HG02970 (cell line): ENCODE data around the gene EGR1.
"Not testable (repeated sequence)": the region's sequence is repeated elsewhere in the genome, so short reads cannot be mapped to it uniquely, and the experiment has no call there.

Source experiments
- ATAC-seq: cut with Tn5 transposase; IDR thresholded peaks from one replicate; pipeline ENCODE4 v1.9.1; 2021; ENCODE audit warnings: mild to moderate bottlenecking, moderate library complexity, moderate number of reproducible peaks; ENCODE audit not compliant: unreplicated experiment, low FRiP score

EGR1 gene

GRCh38 chr5:138504799-138505198 is 39.5 kb downstream of the EGR1 start:
- no peak for ATAC-seq

DNA sequence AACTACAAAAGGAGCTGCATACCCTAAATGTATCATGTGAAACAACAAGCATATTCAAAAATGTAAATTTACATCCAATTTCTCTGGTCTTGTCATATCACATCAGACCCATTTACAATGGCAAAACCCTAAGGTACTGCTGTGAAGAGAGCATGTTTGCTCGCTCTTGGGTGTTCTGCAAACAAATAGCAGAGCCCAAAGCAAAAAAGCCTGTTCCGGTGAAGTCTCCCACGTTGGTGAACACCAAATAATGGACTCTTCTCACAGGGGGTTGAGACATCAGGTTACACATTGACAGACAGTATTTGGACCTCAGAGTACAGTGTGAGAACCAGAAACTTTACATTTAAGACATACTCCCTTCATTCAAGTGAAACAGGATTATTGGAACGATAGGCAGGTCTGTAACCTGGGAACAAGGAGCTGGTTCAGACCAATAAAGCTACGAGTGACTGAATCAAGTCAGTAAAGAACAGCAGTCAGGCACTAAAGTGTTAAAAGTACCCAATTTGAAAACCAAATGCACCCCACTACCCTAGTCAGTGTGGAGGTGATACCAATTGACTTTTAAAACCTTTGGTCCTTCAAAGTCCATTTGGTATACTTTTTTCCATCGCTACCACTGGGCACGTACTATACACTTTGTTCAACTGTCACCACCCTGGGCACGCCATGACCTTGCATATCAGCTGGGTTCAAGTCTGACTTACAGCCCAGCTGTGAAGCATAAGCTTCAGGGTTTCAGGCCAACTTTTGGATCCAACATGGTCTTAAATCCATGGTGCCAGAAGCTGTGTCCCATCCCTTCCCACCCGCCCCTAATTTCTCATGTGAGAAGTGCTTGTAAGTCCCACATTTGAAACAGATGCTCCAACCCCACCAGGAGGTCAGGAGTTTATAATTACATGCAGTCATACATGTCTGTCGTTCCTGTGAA is 41.4 kb downstream of the EGR1 start:
- ATAC-seq = no peak

- not testable (repeated sequence) for ATAC-seq
Observed at GRCh38 chr5:138507485-138507884, 42.2 kb downstream of the EGR1 start.

GRCh38 chr5:138508958-138509357 is 43.7 kb downstream of the EGR1 start:
- ATAC-seq = no peak

- ATAC-seq = no peak
Observed at GRCh38 chr5:138514021-138514420, 48.7 kb downstream of the EGR1 start.

- ATAC-seq = no peak
Observed at GRCh38 chr5:138515556-138516245, 50.4 kb downstream of the EGR1 start.

DNA sequence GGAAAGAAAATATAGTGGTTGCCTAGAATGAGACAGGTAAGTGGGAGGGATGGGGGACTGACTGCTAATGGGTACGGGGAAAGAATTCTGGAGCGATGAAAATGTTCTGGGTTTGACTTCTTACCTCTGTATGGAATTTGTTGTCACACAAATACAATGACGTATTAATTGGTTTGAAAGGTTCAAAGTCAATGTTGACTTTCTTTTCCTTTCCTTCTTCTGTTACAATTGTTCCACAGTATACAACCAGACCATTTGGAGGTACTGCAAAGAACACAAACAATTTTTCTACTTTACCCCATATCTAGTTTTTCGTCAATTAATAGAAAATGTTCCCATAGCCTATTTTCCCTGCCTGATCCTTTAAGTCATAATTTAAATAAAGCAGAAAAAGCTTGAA is 52.2 kb downstream of the EGR1 start:
- ATAC-seq = no peak
